ENCODE results near the gene EGFL8. TPM values are rescaled to one million over a fixed set of nuclear protein-coding genes. Genes with fewer than 3 reads are reported as not detected.
"Not testable (repeated sequence)": the region's sequence is repeated elsewhere in the genome, so short reads cannot be mapped to it uniquely, and the experiment has no call there.

EGFL8 gene
- total RNA-seq, 4 donors from 2014 or later: 8.9 to 28.1 (median 16.2) TPM

DNA sequence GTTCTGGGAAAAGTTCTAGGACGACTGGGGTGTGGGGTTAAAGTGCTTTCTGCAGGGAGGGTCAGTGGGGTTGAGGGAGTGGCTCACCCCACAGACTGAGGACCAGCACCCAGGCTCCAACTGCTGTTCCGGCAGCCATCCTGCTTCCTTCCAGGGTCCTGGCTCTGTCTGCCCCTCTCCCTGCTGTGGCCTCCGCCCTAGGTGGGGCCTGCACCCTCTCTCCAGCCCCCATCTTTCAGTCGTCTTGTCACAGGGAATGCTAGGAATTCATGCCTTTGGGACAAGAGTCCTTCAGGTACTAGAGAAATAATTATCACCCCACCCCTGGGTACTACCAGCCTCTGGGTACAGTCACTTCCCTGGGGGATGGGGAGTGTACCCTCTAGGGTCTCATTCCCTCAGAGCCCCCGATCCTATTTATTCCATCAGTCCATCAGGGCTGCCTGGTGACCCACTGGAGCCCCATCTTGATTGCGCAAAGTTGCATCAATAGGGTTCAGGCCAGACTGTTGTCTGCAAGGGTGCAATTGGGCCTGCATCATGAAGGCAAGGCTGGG is 19.8 kb downstream of the EGFL8 start, which contains the start of gene AGER:
AGER (minus strand) TSS at position 170 of the 557 bp plus-strand sequence; CDS start at position 139, 31 bp downstream.
- Histone ChIP-seq H3K4me1 (peaks cover 0 to 54% (median 6%) of the 10 kb centered on the region in 4 donors), H3K9me3 (no peaks in the 10 kb centered on the region), H3K4me3 (no peak within 1 kb of the TSS), H3K27me3 (no peaks in the 10 kb centered on the region), H3K36me3 (peaks cover 0 to 66% (median 0%) of the 10 kb centered on the region in 3 donors), H3K27ac (peak within 1 kb of the TSS in 3 of 4 donors; percentile 2 to 42 (median 11))
- DNase-seq: peak in 1 of 3 donors; percentile 44
- TF ChIP-seq, protein P1, sequence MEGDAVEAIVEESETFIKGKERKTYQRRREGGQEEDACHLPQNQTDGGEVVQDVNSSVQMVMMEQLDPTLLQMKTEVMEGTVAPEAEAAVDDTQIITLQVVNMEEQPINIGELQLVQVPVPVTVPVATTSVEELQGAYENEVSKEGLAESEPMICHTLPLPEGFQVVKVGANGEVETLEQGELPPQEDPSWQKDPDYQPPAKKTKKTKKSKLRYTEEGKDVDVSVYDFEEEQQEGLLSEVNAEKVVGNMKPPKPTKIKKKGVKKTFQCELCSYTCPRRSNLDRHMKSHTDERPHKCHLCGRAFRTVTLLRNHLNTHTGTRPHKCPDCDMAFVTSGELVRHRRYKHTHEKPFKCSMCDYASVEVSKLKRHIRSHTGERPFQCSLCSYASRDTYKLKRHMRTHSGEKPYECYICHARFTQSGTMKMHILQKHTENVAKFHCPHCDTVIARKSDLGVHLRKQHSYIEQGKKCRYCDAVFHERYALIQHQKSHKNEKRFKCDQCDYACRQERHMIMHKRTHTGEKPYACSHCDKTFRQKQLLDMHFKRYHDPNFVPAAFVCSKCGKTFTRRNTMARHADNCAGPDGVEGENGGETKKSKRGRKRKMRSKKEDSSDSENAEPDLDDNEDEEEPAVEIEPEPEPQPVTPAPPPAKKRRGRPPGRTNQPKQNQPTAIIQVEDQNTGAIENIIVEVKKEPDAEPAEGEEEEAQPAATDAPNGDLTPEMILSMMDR (IDR thresholded peaks at IDR 0.05): no peak
- no peak for TF ChIP-seq POLR2A (IDR thresholded peaks at IDR 0.05)

DNA sequence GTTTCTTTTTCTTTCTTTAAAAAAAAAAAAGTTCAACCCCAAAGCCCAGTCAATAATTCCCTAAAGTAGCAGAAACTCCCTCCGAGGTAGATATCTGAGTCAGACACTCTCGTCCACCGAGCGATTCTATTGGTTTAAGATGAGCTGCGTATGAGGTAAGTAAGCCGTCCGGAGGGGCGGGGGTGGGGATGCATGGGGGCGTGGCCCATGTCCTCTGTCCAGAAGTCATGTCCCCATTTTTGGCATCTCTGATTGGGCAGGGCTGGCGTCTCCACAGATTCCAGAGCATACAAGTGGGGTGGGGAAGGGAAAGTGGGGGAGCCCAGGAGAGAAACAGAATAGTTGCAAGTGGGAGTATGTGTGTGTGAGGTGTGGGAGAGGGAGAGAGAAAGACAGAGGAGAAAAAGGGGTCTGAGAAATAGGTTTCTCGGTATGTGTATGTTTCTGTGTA is 21.3 kb downstream of the EGFL8 start:
- peaks cover 0 to 54% (median 0%) of the 10 kb centered on the region in 3 donors for H3K36me3 ChIP-seq

DNA sequence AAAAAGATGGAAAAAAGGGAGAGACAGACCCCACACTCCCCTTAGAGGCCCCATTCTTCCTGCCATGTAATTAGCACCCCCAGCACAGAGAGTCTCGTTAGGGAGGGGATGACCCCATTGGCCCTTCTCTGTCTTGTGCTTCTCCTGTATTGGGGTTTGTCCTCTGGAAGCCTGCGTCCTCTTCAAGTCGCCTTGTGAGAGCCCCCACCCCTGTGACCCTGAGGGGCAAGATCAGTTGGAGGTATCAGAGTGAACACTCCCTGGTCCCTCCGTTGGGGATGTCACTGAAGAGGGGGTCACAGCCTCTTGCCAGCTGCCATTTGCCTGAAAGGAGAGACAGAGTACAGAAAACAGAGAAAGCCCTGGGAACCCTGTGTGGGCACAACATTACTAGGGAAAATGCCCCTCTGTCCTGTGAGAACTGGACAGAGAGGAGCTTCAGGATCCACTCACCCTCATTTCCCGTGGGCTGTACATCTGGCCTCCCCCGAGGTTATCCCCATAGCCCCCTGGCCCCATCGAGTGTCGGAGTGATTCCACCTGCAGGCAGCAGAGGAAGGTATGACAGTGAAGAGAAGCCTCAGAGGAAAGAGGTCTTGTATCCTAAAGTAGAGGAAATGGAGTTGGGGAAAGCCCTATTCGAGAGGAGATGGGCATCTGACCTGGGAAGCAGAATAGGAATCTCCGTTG is 21.9 kb downstream of the EGFL8 start:
- peaks cover 0 to 47% (median 5%) of the 10 kb centered on the region in 4 donors for H3K4me1 ChIP-seq
- peaks cover 0 to 49% (median 0%) of the 10 kb centered on the region in 3 donors for H3K36me3 ChIP-seq
- H3K9me3 ChIP-seq, H3K27me3 ChIP-seq, H3K4me3 ChIP-seq: not testable (repeated sequence)
- peak overlapping the region; percentile 55 to 98 (median 66) for H3K27ac ChIP-seq
- DNase-seq: peak in 1 of 3 donors; percentile 20

More for the DNA sequence above, 21.3 kb downstream of the EGFL8 start:
- Histone ChIP-seq H3K4me1 (peaks cover 0 to 46% (median 4%) of the 10 kb centered on the region in 4 donors), H3K27ac (peak overlapping the region; percentile 55 to 98 (median 66))
- H3K4me3 ChIP-seq, H3K9me3 ChIP-seq, H3K27me3 ChIP-seq: not testable (repeated sequence)
- peak; percentile 70 to 88 (median 75) for DNase-seq

DNA sequence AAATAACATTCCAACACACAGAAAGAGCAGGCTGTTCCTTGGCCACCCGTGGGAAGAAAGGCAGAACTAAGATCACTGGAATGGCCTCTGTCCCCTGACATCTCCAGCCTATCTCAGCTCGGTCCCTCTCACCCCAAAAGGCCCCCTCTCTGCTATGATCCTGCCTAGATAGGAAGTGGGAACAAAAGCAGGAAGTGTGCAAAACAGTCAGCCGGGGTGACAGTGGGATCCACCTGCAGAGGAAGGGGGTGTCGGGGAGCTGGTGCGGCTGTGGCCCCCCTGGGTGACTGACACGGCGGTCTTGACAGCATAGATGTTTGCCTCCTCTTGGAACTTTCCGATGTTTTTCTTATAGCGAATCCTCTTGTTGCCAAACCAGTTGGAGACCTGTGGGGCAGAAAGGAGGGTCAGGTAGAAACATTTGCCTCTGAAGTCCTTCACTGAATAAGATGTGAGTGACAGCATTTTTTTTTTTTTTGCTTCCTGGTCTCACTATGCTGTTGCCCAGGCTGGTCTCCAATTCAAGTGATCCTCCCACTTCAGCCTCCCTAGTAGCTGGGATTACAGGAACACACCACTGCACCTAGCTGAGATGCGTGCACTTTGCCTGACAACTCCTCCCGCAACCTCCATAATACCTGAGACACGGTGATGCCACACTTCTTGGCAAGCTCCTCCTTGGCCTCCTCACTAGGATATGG is 22.8 kb downstream of the EGFL8 start:
- H3K4me1 ChIP-seq: peaks cover 0 to 50% (median 6%) of the 10 kb centered on the region in 4 donors
- peak overlapping the region; percentile 55 to 98 (median 86) for H3K27ac ChIP-seq
- H3K27me3 ChIP-seq: no peaks in the 10 kb centered on the region
- TF ChIP-seq, protein P1 (IDR thresholded peaks at IDR 0.05): no peak
- no peak for TF ChIP-seq POLR2A (IDR thresholded peaks at IDR 0.05)
- H3K36me3 ChIP-seq: peaks cover 0 to 40% (median 0%) of the 10 kb centered on the region in 3 donors
- DNase-seq: peak in 1 of 3 donors; percentile 25
- no peak overlapping the region for H3K4me3 ChIP-seq
- H3K9me3 ChIP-seq: no peaks in the 10 kb centered on the region

DNA sequence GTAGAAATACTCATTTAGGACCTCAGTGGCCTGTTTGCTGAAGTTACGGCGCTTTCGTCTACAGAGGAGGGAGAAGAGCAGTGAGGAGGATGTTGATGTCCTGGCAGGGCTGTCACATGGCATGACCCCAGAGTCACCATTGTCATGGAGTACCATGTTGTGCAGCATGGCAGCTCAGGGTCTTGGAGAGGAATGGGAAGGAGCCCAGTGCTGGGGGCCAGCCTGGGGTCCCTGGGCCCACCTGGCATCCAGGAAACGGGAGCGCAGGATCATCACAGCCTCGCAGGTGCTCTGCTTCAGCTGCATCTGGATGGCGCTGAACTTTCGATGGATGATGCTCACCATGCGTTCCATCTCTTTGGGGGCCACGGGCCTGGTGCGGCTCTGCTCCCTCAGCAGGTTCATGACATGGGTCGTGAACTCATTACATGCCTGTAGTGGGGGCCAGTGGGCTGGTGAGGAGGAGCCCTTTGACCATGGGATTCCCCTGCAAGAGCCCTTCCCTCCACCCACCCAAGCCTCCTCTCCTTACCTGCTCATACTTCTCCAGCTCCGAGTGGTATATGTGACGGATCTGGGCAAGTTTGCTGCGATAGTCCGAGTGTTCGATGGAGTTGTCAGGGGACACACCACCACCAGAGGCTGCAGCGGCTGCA is 23.5 kb downstream of the EGFL8 start:
- peak overlapping the region in 3 of 4 donors; percentile 92 to 98 (median 97) for H3K27ac ChIP-seq
- H3K4me1 ChIP-seq: peaks cover 0 to 55% (median 6%) of the 10 kb centered on the region in 4 donors
- peaks cover 0 to 33% (median 0%) of the 10 kb centered on the region in 3 donors for H3K36me3 ChIP-seq
- not testable (repeated sequence) for H3K9me3 ChIP-seq, H3K27me3 ChIP-seq
- DNase-seq: peak in 1 of 3 donors; percentile 37
- H3K4me3 ChIP-seq: peak overlapping the region in 2 of 4 donors; percentile 59 to 92

DNA sequence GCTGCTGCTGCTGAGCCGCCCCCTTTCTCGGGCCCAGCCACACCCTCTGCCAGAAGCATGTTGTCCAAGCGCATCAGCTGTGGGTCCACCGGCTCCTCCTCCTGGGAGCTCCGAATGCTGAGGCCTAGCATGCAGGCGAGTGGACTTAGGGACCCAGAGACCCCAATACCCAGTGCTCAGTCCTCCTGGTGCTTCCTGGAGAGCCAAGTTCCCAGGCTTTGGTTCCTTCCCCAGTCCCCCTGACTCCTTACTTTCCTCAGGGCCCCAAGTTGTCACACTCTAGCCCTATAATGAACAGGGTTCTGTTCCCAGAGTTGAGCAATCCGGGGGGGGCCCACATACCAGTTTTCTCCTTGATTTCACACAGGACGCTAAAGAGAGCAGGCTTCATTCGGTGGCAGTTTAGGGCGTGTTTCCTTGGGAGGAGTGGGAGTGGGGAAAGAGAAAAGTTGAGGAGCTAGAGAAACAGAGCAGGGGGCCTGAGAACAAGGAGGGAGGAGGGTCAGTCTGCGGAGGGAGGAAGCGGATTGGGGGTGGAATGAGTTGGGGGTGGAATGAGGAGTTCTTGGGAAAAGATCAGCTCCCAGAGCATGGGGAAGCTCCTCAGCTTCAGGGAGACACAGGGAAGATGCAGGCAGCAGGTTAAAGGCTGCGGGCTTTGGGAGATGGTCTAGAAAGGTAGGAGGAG is 24.1 kb downstream of the EGFL8 start:
- no peak for DNase-seq
- Histone ChIP-seq H3K27me3 (no peaks in the 10 kb centered on the region), H3K4me3 (peak overlapping the region; percentile 59 to 92 (median 76)), H3K9me3 (no peaks in the 10 kb centered on the region), H3K4me1 (peaks cover 0 to 55% (median 12%) of the 10 kb centered on the region in 4 donors), H3K27ac (peak overlapping the region; percentile 90 to 98 (median 94)), H3K36me3 (peaks cover 0 to 26% (median 0%) of the 10 kb centered on the region in 3 donors)
- TF ChIP-seq, protein P1 (IDR thresholded peaks at IDR 0.05): no peak
- TF ChIP-seq POLR2A (IDR thresholded peaks at IDR 0.05): no peak

Data from Peyer's patch (tissue), 4 donors.